HPDE6-E6E7 (cell line): ENCODE results near the gene WDFY2.
"Not testable (repeated sequence)": the region's sequence is repeated elsewhere in the genome, so short reads cannot be mapped to it uniquely, and the experiment has no call there.

Source experiments
- DNase-seq: peaks from one replicate; pipeline ENCODE4 v3.0.0; 2011; ENCODE audit warnings: missing footprints; ENCODE audit errors: extremely low spot score

WDFY2 gene, protein sequence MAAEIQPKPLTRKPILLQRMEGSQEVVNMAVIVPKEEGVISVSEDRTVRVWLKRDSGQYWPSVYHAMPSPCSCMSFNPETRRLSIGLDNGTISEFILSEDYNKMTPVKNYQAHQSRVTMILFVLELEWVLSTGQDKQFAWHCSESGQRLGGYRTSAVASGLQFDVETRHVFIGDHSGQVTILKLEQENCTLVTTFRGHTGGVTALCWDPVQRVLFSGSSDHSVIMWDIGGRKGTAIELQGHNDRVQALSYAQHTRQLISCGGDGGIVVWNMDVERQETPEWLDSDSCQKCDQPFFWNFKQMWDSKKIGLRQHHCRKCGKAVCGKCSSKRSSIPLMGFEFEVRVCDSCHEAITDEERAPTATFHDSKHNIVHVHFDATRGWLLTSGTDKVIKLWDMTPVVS

GRCh38 chr13:51583875-51584730 lies at the start of gene WDFY2:
Gene WDFY2, plus strand, starts transcription at chr13:51584462. Its CDS starts 226 bp downstream, at chr13:51584688.
- DNase-seq = peak; percentile 64

DNA sequence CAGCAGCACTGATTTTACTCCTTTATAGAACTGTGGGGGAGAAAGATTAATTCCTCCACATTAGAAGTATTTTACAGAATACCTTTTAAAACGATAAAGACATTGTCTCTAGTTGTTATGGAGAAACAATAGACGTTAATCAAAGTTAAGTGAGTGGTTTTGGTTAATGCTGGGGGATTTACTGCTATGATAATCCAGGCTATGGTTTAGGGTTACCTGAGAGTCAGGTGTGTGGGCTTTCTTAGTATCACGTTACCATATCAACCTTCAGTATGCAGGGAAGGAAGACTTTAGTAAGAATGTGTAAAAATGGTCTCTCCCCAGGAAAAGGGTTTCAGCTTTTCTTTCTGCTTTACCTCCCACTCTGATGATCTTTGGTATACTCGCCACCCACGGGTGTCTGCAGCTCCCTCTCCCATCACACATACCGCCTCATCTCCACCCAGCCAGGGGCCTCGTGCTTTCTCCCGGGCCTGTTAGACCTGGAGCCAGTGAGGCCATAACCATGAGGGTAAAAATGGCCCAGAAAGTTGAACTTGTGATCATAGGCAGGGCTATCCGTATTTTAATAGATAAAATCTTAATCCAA lies 45.6 kb upstream of the WDFY2 start:
- no peak for DNase-seq

DNA sequence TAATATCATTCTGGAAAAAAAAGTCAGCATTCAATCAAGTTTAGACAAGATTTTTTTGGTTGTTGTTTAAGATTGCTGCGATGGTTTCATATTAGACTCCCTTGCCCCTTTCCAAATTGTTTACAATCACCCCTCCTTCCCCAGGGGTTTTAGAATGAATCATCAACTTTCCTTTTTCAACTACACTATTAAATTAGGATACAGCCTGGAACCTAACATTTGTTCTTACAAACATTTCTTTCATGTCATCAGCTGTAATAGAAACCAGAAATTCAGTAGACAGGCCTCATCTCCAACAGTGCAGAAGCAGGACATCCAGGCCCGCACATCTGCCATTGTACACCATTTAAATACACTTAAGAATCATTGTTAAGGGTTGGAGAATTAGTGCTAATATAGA lies 44.4 kb upstream of the WDFY2 start:
- no peak for DNase-seq

- no peak for DNase-seq
These were observed 43.2 kb upstream of the WDFY2 start for GRCh38 chr13:51541037-51541436.

- DNase-seq = no peak
These were observed 42.4 kb upstream of the WDFY2 start for GRCh38 chr13:51541809-51542258.

DNA sequence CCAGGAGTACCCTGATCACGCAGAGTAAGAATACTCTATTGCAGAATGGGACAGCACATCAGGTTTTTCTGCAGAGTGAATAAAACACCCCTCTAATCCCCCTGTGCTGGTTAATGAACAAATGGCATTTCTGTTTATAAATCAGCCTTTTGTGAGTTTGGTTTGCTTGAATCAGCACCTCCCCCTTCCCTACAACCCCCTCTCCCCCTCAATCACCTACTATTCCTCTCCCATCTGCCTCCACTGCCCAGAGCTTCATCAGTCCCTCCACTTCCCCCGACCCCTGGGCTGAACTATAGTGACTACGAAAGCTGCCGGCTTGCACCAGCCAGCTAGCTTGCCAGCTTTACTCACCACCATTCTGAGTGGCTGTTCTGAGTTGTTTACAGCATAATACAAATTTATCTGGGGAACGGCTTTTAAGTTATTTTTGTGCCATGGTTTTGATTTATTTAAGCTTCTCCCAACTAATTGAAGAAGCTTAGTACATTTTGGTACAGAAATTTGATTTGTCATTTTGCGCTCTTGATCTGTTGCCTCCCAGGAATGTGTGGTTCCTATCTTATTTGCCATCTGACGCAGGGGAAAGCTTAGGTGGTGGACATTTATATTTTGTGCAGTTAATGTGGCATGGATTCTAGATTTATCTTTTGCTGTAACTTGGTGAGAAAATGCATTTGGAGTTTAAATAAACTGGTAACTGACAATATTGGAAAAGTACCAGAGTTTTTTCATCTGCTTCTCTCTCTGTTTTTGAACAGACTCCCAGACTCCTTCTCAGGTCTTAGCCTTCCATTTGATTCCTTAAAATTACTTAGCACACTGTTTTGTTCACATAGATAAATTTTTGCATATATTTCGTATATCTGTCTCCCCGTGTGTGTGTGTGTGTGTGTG lies 41.7 kb upstream of the WDFY2 start:
- no peak for DNase-seq

DNA sequence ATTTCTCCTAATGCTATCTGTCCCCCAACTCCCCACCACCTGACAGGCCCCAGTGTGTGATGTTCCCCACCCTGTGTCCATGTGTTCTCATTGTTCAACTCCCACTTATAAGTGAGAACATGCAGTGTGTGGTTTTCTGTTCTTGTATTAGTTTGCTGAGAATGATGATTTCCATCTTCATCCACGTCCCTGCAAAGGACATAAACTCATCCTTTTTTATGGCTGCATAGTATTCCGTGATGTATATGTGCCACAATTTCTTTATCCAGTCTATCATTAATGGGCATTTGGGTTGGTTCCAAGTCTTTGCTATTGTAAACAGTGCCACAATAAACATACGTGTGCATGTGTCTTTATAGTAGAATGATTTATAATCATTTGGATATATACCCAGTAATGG lies 38.8 kb upstream of the WDFY2 start:
- DNase-seq = not testable (repeated sequence)

DNA sequence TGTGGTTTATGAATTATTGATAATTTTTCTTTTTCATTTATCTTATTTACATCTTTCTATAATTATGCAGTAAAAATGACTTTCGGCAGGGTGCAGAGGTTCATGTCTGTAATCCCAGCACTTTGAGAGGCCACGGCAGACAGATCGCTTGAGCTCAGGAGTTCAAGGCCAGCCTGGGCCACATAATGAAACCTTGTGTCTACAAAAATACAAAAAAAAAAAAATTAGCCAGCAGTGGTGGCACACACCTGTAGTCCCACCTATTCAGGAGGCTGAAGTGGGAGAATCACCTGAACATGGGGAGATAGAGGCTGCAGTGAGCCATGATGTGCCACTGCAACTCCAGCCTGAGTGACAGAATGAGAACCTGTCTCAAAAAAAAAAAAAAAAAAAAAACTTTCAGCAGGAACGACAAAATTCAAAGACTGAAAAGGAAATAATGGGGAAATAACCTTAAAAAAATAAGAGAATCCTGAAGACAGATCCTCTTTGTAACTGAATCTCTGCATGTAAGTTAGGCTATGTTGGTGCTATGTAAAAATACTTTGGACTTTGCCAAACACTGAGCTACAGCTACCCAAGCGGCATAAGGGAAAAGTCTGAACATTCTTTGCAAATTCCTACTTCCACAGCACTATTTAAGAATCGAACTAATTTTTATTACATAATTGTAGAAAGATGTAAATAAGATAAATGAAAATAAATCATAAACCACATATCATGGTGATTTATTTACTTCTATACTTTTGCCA lies 36.7 kb upstream of the WDFY2 start:
- no peak for DNase-seq

GRCh38 chr13:51549050-51549449 lies 35.2 kb upstream of the WDFY2 start:
- DNase-seq = no peak

DNA sequence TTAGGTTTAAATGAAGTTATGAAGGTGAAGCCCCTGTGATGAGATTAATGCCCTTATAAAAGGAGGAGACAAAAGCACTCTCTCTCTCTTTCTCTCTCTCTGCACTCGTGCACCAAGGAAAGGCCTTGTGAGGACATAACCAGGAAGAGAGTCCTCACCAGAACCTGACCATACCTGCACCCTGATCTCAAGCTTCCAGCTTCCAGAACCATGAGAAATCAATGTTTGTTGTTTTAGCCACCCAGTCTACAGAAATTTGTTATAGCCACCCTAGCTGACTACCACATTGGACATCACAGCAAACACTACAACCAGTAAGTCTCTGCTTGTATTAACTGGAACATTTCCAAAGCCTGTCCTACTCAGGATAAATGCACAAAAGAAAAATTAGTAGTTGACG lies 34.7 kb upstream of the WDFY2 start:
- no peak for DNase-seq

DNA sequence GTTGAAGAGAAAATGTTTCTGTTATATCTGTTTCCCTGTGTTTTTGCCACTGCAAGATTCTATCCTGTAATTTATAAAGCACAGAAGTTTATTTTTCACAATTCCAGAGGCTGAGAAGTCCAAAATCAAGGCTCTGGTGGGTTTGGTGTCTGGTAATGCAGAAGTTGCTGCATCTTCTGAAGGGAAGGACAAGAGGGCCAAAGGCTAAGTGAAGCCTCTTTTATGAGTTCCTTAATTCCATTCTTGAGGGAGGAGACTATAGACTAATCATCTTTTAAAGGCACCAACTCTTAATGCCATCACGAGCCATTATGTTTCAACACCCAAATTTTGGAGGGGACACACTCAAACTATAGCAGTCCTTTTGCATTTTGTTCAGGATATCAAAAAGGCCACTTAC lies 34.1 kb upstream of the WDFY2 start:
- DNase-seq = no peak

DNA sequence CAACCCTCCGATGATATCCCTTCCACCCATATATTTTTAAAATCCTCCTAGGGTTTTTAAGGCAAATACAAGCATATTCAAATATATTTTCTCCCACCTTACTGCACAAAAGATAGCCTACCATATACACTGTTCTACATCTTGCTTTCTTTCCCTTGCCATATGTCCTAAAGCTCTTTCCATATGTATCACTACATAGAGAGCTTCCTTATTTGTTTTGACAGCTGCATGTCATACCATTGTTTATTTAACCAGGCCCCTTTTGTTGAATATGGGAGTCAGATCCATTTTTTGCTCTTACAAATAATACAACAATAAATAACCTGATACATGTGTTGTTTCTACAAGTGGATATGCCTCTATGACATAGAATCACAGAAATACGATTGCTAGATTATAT lies 32.8 kb upstream of the WDFY2 start:
- no peak for DNase-seq

- no peak for DNase-seq
These were observed 32.2 kb upstream of the WDFY2 start for GRCh38 chr13:51552027-51552426.

DNA sequence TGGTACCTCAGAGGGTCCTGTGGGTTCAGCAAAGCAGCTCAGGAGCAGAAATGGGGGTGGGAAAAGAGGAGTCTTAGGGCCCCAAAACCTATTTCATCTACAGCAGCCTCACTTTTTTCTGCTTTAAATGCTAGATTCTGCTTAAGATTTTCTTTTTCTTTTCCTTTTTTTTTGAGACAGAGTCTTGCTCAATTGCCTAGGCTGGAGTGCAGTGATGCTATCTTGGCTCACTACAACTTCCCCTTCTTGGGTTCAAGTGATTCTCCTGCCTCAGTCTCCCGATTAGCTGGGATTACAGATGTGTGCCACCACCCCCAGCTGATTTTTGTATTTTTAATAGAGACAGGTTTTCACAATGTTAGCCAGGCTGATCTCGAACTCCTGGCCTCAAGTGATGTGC lies 30.7 kb upstream of the WDFY2 start:
- DNase-seq = no peak

- peak; percentile 15 for DNase-seq
These were observed 27.5 kb upstream of the WDFY2 start for GRCh38 chr13:51556740-51557139.

GRCh38 chr13:51557438-51557837 lies 26.8 kb upstream of the WDFY2 start:
- DNase-seq = no peak

GRCh38 chr13:51557875-51558612 lies 26.2 kb upstream of the WDFY2 start:
- DNase-seq = peak; percentile 23

GRCh38 chr13:51559946-51560735 lies 24.1 kb upstream of the WDFY2 start:
- DNase-seq = no peak

- no peak for DNase-seq
These were observed 22.1 kb upstream of the WDFY2 start for GRCh38 chr13:51562011-51562671.
